HG03558 (cell line): ENCODE data around the gene UGP2.
A peak's percentile ranks its signal among the peaks of the same experiment; 100 is the strongest.
"Not testable (repeated sequence)": the region's sequence is repeated elsewhere in the genome, so short reads cannot be mapped to it uniquely, and the experiment has no call there.

Experiments
- ATAC-seq: cut with Tn5 transposase; IDR thresholded peaks from one replicate; pipeline ENCODE4 v1.9.1; 2021; ENCODE audit warnings: moderate number of reproducible peaks; ENCODE audit not compliant: unreplicated experiment; ENCODE audit errors: extremely low read depth

Gene UGP2

DNA sequence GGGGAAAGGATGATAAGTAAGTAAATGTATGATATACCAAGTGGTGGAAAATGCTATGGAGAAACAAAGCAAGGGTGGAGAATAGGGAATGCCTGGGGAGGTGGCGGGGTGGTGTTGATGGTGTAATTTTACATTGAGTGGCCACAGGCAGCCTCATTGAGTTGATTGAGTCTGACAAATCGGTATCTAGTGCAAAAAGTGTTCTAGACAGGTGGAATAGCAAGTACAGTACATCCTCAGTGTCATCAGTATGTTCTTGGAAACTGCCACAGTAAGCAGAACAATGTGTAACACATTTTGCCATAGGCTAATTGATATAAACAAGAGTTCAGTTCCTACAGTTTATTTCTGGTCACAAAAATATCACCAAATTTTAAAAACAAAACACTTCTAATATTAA is 46.4 kb downstream of the UGP2 start:
- no peak for ATAC-seq

GRCh38 chr2:63888490-63889402 is 47.0 kb downstream of the UGP2 start:
- no peak for ATAC-seq

GRCh38 chr2:63890678-63891077 is 49.0 kb downstream of the UGP2 start:
- ATAC-seq: no peak

DNA sequence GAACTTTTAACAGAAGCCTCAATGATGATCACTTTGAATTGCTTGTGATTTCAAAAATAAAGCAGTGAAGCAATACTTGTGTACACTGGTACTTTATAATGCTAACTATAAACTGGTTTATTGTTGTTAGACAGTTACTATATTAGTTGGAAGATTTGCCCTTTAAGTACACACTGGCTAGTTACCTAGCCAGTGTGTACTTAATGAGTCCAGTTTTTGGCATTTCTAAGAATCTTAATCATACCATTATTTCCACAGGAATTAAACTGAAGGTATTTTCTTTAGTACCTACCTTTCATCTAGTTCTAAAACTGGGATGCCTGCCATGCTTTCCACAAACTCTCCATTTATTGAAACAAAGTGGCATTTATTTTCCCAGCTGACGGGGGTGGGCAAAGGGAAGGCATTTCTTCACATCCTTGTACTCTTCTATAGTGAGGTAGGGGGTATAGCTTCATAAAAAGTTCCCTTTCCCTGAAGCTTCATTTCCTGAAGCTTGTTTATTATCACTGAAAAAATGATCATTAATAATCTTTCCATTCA is 49.9 kb downstream of the UGP2 start:
- ATAC-seq: no peak

- no peak for ATAC-seq
Observed at GRCh38 chr2:63893163-63893562, 51.5 kb downstream of the UGP2 start.

GRCh38 chr2:63894167-63894566 is 52.5 kb downstream of the UGP2 start:
- ATAC-seq: no peak

DNA sequence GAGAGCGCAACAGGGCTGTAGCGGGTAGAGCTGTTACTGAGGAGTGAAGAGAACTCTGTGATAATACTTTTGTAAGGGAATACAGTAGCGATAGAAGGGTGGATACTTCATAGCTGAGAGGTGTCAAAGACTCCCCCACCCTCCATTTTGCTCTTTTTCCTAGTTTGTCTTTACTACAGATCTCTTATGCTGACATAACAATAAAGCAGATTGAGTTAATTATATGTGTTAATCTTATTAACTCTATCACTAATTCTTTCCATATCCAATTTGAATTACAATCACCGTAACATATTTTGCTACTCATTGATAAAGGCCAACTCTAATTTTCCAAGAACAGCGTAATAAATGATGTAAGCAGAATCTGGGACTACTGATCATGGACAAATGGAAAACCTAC is 57.1 kb downstream of the UGP2 start:
- no peak for ATAC-seq

- ATAC-seq: no peak
Observed at GRCh38 chr2:63899639-63900038, 57.9 kb downstream of the UGP2 start.

DNA sequence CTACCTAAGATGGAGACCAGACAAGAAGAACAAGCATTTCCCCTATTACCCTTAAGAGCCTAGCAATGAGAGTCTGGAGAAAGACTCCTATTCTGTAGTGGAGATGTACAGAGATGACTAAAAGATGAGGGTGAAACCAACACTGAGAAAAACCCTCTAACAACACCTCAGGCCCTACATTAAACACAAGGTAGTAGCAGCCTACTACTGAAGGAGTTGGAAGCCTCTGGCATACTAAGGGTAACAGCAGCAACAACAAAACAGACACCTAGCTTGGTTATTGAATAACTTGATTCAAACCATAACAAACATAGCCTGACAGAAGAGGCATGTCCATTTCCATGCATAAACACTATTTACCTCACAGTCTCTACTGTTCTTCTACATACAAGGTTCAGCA is 60.5 kb downstream of the UGP2 start:
- ATAC-seq: no peak

DNA sequence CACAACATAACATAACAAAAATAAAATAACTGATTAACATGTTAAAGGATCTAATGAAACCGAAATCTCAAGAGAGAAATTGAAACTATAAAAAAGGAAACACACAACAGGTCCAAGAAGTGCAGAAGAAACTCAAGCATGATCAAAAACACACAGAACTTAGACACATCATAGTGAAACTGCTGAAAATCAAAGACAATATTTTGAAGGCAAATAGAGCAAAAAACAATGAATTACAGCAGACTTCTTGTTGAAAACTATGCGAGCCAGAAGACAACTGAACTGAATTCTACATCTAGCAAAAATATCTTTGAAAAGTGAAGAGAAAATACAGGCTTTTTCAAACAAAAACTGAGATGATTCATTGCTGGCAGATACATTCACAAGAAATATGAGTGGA is 61.3 kb downstream of the UGP2 start:
- ATAC-seq: peak; percentile 64

DNA sequence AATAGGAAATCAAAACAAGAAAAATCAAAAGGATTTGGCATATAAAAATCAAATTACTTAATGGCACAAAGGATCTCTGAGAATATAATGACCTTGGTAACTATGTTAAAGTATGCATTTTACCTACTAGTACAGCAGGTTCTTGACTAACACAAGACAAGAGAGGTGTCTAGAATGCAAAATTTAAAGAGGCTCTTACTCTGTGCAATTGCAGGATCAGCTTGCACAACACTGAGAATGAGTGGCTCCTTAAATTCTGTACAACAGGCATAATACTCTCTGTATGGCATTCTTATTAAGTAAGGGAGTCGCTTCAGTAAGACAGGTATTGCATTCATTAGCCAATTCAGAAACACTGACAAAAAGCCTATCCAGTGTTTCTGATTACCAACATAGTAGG is 72.6 kb downstream of the UGP2 start:
- no peak for ATAC-seq

GRCh38 chr2:63926815-63927214 is 85.1 kb downstream of the UGP2 start:
- no peak for ATAC-seq

- not testable (repeated sequence) for ATAC-seq
Observed at GRCh38 chr2:63932104-63932503, 90.4 kb downstream of the UGP2 start.
